Right lobe of liver (tissue), 6 donors: ENCODE measurements around the gene P2RY2. TPM values are rescaled to one million over a fixed set of nuclear protein-coding genes. Genes with fewer than 3 reads are reported as not detected.

Experiments
- ATAC-seq, 4 donors: fragments of 200-7000 bp; cut with Tn5 transposase; one replicate each; pipeline ENCODE4 v1.9.1; 2020; ENCODE audit warnings: mild to moderate bottlenecking in 4 of 4, moderate library complexity in 4 of 4
- DNase-seq, 3 donors: peaks; one replicate each; pipeline ENCODE4 v3.0.0-alpha.2; 2020
- H3K27ac ChIP-seq, 3 donors: fragments of 200-600 bp; one replicate each; pipeline ENCODE4 v1.8.0; 2022
- H3K27me3 ChIP-seq, 2 donors: fragments of 200-600 bp; one replicate each; pipeline ENCODE4 v1.8.0; 2022
- H3K36me3 ChIP-seq, 4 donors: fragments of 200-600 bp; sonication (generic) in 1 of 4; one replicate each; pipeline versions ENCODE4 v1.5.1 to v1.8.0; 2017 to 2022; ENCODE audit warnings: control low read depth in 1 of 4
- H3K4me1 ChIP-seq, 4 donors: fragments of 200-600 bp; sonication (generic) in 1 of 4; one replicate each; pipeline versions ENCODE4 v1.5.1 to v1.8.0; 2017 to 2022; ENCODE audit warnings: control low read depth in 1 of 4
- H3K4me3 ChIP-seq, 3 donors: fragments of 200-600 bp; one replicate each; pipeline ENCODE4 v1.8.0; 2022
- H3K9me3 ChIP-seq, 4 donors: fragments of 200-600 bp; sonication (generic) in 1 of 4; one replicate each; pipeline versions ENCODE4 v1.5.1 to v1.8.0; 2017 to 2022; ENCODE audit warnings: control low read depth in 1 of 4
- CTCF ChIP-seq, 4 donors: fragments of 200-600 bp in 3 of 4; fragments of 450-650 bp in 1 of 4; IDR thresholded peaks; one replicate each; pipeline versions ENCODE4 v1.5.1 to v1.8.0; 2016 to 2022; ENCODE audit warnings: antibody characterized with exemption in 4 of 4, mild to moderate bottlenecking in 2 of 4
- POLR2A ChIP-seq: fragments of 450-650 bp; IDR thresholded peaks from one replicate; pipeline ENCODE4 v1.6.1; 2017; ENCODE audit warnings: antibody characterized with exemption, mild to moderate bottlenecking
- WGBS: methylation state at CpG from one replicate; pipeline ENCODE4 v1.1.6; 2018; ENCODE audit warnings: low coverage, low lambda C conversion rate; ENCODE audit not compliant: insufficient coverage; ENCODE audit errors: missing lambda C conversion rate; 5-methylcytosine and 5-hydroxymethylcytosine counted together
- intact Hi-C, 2 donors: fragments of 100-400 bp; cut with DNase I; formaldehyde crosslinking; loops; one replicate each; pipeline versions ENCODE4 v1.11.2 to v1.14.1; 2022
- total RNA-seq, 6 experiments: library from RNA; depleted of rRNA in 2 of 6; stranded (reverse); fragments of >200 nt in 2 of 6; fragmentation: NEBNext Ultra II Directional in 3 of 6; extraction: Animal tissue kit (Norgen Biotek cat#: 25700) in 3 of 6; gene quantifications; one replicate each; pipeline versions ENCODE4 v1.1.0 to v1.2.4, GENCODE V29; 2016 to 2023
- donor health status: DM: no; HTN: yes; CAD: no.
- donor health status: DM: no; HTN: no; CAD: no.
- donor health status: DM: no; HTN: no; CAD: no.
- donor health status: DM: no; HTN: yes; CAD: no.
- donor health status: DM: no; HTN: yes; CAD: no.

Gene P2RY2
- total RNA-seq, 6 experiments from 2014 or later, result 2.6 to 5.1 (median 3.5) TPM

- Histone ChIP-seq H3K4me3 (no peak overlapping the region), H3K27ac (no peak overlapping the region), H3K4me1 (no peaks in the 10 kb centered on the region), H3K27me3 (no peaks in the 10 kb centered on the region), H3K9me3 (no peaks in the 10 kb centered on the region), H3K36me3 (no peaks in the 10 kb centered on the region)
- TF ChIP-seq POLR2A, result no peak
- TF ChIP-seq CTCF (IDR thresholded peaks at IDR 0.05), result no peak
- ATAC-seq (no peak), DNase-seq (no peak)
- WGBS, result 84% methylated on average over 3 of the region's 3 CpGs
- intact Hi-C loops, result no loop called here
Observed at GRCh38 chr11:73277467-73277866, 59.4 kb downstream of the P2RY2 start.

DNA sequence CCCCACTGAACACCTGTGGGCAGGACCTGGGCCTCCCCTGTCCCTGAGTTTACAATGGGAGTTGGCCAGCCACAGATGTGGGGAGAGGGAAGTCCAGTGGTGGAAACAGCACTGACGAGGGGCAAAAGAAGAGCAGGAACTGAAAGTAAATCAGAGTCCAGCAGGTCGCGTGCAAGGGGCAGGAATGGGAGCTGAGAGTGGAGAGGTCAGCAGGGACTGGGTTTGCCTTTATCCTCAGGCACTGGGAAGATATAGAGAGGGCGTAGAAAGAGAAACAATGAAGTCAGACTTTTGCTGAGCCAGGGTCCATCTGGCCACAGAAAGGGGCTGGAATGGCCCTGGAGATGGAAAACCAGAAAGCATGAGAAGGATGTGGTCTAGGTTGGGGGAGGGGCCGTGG lies 62.5 kb downstream of the P2RY2 start:
- no peak overlapping the region for H3K27ac ChIP-seq
- no peak overlapping the region for H3K4me3 ChIP-seq
- H3K36me3 ChIP-seq, result no peaks in the 10 kb centered on the region
- ATAC-seq (peak; percentile 38 to 65 (median 56)), DNase-seq (no peak)
- H3K9me3 ChIP-seq, result no peaks in the 10 kb centered on the region
- intact Hi-C loops, result no loop called here
- H3K4me1 ChIP-seq, result no peaks in the 10 kb centered on the region
- TF ChIP-seq CTCF (IDR thresholded peaks at IDR 0.05) (no peak), POLR2A (no peak)
- WGBS, result 76% methylated on average over 5 of the region's 5 CpGs
- H3K27me3 ChIP-seq, result no peaks in the 10 kb centered on the region

- H3K36me3 ChIP-seq, result no peaks in the 10 kb centered on the region
- no peaks in the 10 kb centered on the region for H3K27me3 ChIP-seq
- no peak overlapping the region for H3K27ac ChIP-seq
- no peak for TF ChIP-seq CTCF (IDR thresholded peaks at IDR 0.05)
- no peak for TF ChIP-seq POLR2A
- ATAC-seq (peak; percentile 21 to 39 (median 30)), DNase-seq (no peak)
- WGBS, result no CpG with 5 or more reads among the region's 3 CpGs
- H3K9me3 ChIP-seq, result no peaks in the 10 kb centered on the region
- H3K4me1 ChIP-seq, result no peaks in the 10 kb centered on the region
- H3K4me3 ChIP-seq, result no peak overlapping the region
- intact Hi-C loops, result no loop called here
Observed at GRCh38 chr11:73281201-73281741, 63.2 kb downstream of the P2RY2 start.

DNA sequence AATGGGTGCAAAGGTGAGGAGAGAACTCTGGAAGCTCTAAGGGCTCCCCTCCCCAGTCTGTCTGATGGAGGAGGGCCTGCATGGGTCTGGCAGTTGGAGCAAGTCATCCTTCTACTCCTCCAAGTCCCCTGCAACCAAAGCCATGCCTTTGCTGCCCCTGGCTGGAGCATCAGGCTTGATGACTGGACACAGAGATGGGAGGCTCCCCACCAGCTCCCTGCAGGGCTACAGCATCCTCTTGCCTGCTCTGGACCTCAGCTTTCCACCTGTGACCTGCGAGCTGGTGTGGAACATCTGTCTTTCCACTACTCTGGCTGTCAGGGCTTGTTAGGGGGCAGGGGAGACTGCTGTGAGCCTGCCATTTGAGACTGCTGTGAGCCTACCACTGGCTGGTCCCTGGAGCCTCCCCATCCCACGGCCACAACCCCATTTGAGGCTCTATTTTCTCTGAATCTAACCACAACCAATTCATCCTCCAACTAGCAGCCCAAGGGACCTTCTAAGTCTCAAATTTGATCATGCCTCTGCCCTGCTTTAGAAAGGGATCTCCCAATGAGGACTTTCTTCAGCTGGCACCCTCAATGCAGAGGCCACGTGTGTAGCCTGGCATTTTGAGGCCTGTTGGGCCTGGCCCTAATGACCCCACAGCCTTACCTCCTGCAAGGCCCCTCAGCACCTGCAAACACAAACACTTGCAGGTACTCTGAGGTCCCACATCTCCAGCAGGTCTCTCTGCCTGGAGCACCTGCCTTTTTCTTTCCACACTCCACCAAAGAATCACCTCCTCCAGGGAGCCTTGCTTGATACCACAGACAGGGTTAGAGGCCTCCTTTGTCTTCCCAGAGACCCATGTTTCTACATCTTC lies 63.9 kb downstream of the P2RY2 start:
- Histone ChIP-seq H3K36me3 (no peaks in the 10 kb centered on the region), H3K4me1 (no peaks in the 10 kb centered on the region), H3K9me3 (no peaks in the 10 kb centered on the region), H3K4me3 (no peak overlapping the region), H3K27me3 (no peaks in the 10 kb centered on the region), H3K27ac (no peak overlapping the region)
- DNase-seq (no peak), ATAC-seq (no peak)
- TF ChIP-seq POLR2A, result no peak
- TF ChIP-seq CTCF (IDR thresholded peaks at IDR 0.05), result no peak
- intact Hi-C loops, result no loop called here
- WGBS, result 63% methylated on average over 1 of the region's 3 CpGs
